HG02763 (cell line): ENCODE results near the gene AHCTF1.

Experiments used
- ATAC-seq: cut with Tn5 transposase; IDR thresholded peaks from one replicate; pipeline ENCODE4 v1.9.1; 2021; ENCODE audit warnings: mild to moderate bottlenecking, moderate library complexity; ENCODE audit not compliant: unreplicated experiment

The AHCTF1 gene

GRCh38 chr1:246801241-246802020 lies 130.3 kb downstream of the AHCTF1 start:
- ATAC-seq, result no peak

- ATAC-seq, result no peak
Observed at GRCh38 chr1:246800756-246801155, 131.0 kb downstream of the AHCTF1 start.

- no peak for ATAC-seq
Observed at GRCh38 chr1:246800356-246800755, 131.4 kb downstream of the AHCTF1 start.

GRCh38 chr1:246798606-246799496 lies 132.9 kb downstream of the AHCTF1 start:
- ATAC-seq, result no peak

- ATAC-seq, result no peak
Observed at GRCh38 chr1:246798107-246798506, 133.6 kb downstream of the AHCTF1 start.

GRCh38 chr1:246797597-246797996 lies 134.2 kb downstream of the AHCTF1 start:
- ATAC-seq, result no peak

- no peak for ATAC-seq
Observed at GRCh38 chr1:246797157-246797556, 134.6 kb downstream of the AHCTF1 start.

- no peak for ATAC-seq
Observed at GRCh38 chr1:246795906-246796694, 135.6 kb downstream of the AHCTF1 start.

GRCh38 chr1:246794828-246795671 lies 136.7 kb downstream of the AHCTF1 start:
- no peak for ATAC-seq

GRCh38 chr1:246794048-246794827 lies 137.5 kb downstream of the AHCTF1 start:
- no peak for ATAC-seq

- ATAC-seq, result no peak
Observed at GRCh38 chr1:246793356-246793896, 138.3 kb downstream of the AHCTF1 start.

GRCh38 chr1:246792603-246793002 lies 139.1 kb downstream of the AHCTF1 start:
- ATAC-seq, result no peak

- no peak for ATAC-seq
Observed at GRCh38 chr1:246791303-246791918, 140.3 kb downstream of the AHCTF1 start.

- no peak for ATAC-seq
Observed at GRCh38 chr1:246790833-246791232, 140.9 kb downstream of the AHCTF1 start.

- ATAC-seq, result no peak
Observed at GRCh38 chr1:246790364-246790763, 141.4 kb downstream of the AHCTF1 start.

GRCh38 chr1:246789454-246790339 lies 142.1 kb downstream of the AHCTF1 start:
- ATAC-seq, result no peak
